ENCODE results near the gene SH3D21.

DNA sequence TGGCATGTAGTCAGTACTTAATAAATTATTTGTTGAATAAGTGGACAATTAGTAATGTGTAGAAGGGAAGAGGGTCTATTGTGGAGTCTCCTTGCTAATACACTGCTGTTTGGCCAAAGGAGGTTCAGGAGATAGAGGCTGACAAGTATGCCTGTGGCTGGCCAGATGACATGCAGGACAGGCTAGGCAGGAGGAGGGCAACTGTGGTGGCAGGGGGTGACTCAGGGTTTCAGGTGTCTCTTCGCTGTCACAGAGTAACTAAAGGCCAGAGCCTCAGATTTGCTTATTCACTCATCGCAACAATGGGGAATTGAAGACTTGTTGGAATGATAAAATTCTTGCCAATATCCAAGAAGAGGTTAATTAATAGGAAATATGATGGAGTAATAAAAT, 48.8 kb upstream of the SH3D21 start:
- TF ChIP-seq, protein P1, sequence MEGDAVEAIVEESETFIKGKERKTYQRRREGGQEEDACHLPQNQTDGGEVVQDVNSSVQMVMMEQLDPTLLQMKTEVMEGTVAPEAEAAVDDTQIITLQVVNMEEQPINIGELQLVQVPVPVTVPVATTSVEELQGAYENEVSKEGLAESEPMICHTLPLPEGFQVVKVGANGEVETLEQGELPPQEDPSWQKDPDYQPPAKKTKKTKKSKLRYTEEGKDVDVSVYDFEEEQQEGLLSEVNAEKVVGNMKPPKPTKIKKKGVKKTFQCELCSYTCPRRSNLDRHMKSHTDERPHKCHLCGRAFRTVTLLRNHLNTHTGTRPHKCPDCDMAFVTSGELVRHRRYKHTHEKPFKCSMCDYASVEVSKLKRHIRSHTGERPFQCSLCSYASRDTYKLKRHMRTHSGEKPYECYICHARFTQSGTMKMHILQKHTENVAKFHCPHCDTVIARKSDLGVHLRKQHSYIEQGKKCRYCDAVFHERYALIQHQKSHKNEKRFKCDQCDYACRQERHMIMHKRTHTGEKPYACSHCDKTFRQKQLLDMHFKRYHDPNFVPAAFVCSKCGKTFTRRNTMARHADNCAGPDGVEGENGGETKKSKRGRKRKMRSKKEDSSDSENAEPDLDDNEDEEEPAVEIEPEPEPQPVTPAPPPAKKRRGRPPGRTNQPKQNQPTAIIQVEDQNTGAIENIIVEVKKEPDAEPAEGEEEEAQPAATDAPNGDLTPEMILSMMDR (IDR thresholded peaks at IDR 0.05 in 4 of 5, conservative IDR thresholded peaks at IDR 0.05 in 1 of 5) = no peak
- TF ChIP-seq POLR2A (IDR thresholded peaks at IDR 0.05) = no peak
